SK-N-DZ (cell line): ENCODE results near the gene PLA1A.
"Not testable (repeated sequence)": the region's sequence is repeated elsewhere in the genome, so short reads cannot be mapped to it uniquely, and the experiment has no call there.

Experiments used
- DNase-seq: peaks from one replicate; pipeline ENCODE4 v3.0.0-alpha.2; 2015; ENCODE audit warnings: low spot score

PLA1A gene

GRCh38 chr3:119579366-119580066, 18.2 kb upstream of the PLA1A start, which contains the start of gene ADPRH:
Gene ADPRH (plus strand): TSS chr3:119579492. CDS start chr3:119582170, 2,678 bp downstream.
- DNase-seq, result peak; percentile 22

- no peak for DNase-seq
These were observed 17.5 kb upstream of the PLA1A start for GRCh38 chr3:119580067-119580760.

GRCh38 chr3:119582178-119582577, 15.5 kb upstream of the PLA1A start:
- no peak for DNase-seq

GRCh38 chr3:119585208-119585607, 12.5 kb upstream of the PLA1A start:
- no peak for DNase-seq

GRCh38 chr3:119585856-119586570, 11.7 kb upstream of the PLA1A start:
- DNase-seq, result no peak

- no peak for DNase-seq
These were observed 10.9 kb upstream of the PLA1A start for GRCh38 chr3:119586733-119587172.

GRCh38 chr3:119588112-119588511, 9.6 kb upstream of the PLA1A start:
- DNase-seq, result no peak

- no peak for DNase-seq
These were observed 8.4 kb upstream of the PLA1A start for GRCh38 chr3:119589102-119589773.

- DNase-seq, result no peak
These were observed 7.0 kb upstream of the PLA1A start for GRCh38 chr3:119590706-119591105.

- DNase-seq, result no peak
These were observed 4.8 kb upstream of the PLA1A start for GRCh38 chr3:119592861-119593260.

- DNase-seq, result no peak
These were observed 3.6 kb upstream of the PLA1A start for GRCh38 chr3:119594066-119594465.

GRCh38 chr3:119594929-119595328, 2.8 kb upstream of the PLA1A start:
- not testable (repeated sequence) for DNase-seq

- DNase-seq, result no peak
These were observed 1.9 kb upstream of the PLA1A start for GRCh38 chr3:119595639-119596334.

- DNase-seq, result no peak
These were observed 1.3 kb upstream of the PLA1A start for GRCh38 chr3:119596398-119596797.

- no peak for DNase-seq
These were observed 869 bp downstream of the PLA1A start for GRCh38 chr3:119598410-119599098.

- no peak for DNase-seq
These were observed 2.0 kb downstream of the PLA1A start for GRCh38 chr3:119599558-119600174.

GRCh38 chr3:119600732-119601131, 3.0 kb downstream of the PLA1A start:
- peak; percentile 56 for DNase-seq

GRCh38 chr3:119601154-119601553, 3.5 kb downstream of the PLA1A start:
- no peak for DNase-seq

GRCh38 chr3:119602676-119603075, 5.0 kb downstream of the PLA1A start:
- DNase-seq, result no peak

- DNase-seq, result no peak
These were observed 7.2 kb downstream of the PLA1A start for GRCh38 chr3:119604878-119605277.
